ENCODE data around the gene THRAP3. TPM values are rescaled to one million over a fixed set of nuclear protein-coding genes. Genes with fewer than 3 reads are reported as not detected.

The THRAP3 gene
- 100 to 1,000 TPM in 3 of 4 donors, 10 to 100 TPM in 1; 88.9 to 129 (median 115) TPM for total RNA-seq

- WGBS, 2 donors: 0 to 2% methylated on average over 11 to 15 of the region's 45 CpGs
- peak within 1 kb of the TSS; percentile 95 to 96 (median 96) for H3K27ac ChIP-seq
- H3K36me3 ChIP-seq: peaks cover 0 to 7% of the 10 kb centered on the region in 2 donors
- intact Hi-C loops (cut with DNase I): loop anchor here (10.0 kb wide), 1 partner anchor 51 kb away; no protein-coding TSS in a partner anchor
- TF ChIP-seq CTCF (IDR thresholded peaks at IDR 0.05) (peak in 1 of 6 experiments; percentile 10), POLR2A (IDR thresholded peaks at IDR 0.05) (peak; percentile 92 to 98)
- H3K4me1 ChIP-seq: peaks cover 23 to 24% of the 10 kb centered on the region in 2 donors
- H3K4me3 ChIP-seq (replicated peaks in 1 of 3): peak within 1 kb of the TSS; percentile 64 to 88 (median 71)
- peak; percentile 100 for DNase-seq
- H3K27me3 ChIP-seq: no peaks in the 10 kb centered on the region
- H3K9me3 ChIP-seq: no peaks in the 10 kb centered on the region
Measured at GRCh38 chr1:36223996-36224536, at the start of gene THRAP3. THRAP3 (plus strand) TSS chr1:36224443; CDS start chr1:36282564, 58,121 bp downstream.

- Histone ChIP-seq H3K27me3 (no peaks in the 10 kb centered on the region), H3K4me1 (peaks cover 34 to 38% of the 10 kb centered on the region in 2 donors), H3K36me3 (peaks cover 75 to 81% of the 10 kb centered on the region in 2 donors), H3K27ac (peak overlapping the region; percentile 61 to 85 (median 63)), H3K9me3 (no peaks in the 10 kb centered on the region), H3K4me3 (replicated peaks in 1 of 3) (no peak overlapping the region)
- 28 to 42% methylated on average over 11 of the region's 11 CpGs for WGBS, 2 donors
- TF ChIP-seq CTCF (IDR thresholded peaks at IDR 0.05) (no peak), POLR2A (IDR thresholded peaks at IDR 0.05) (no peak)
- intact Hi-C loops (cut with DNase I): no loop called here
- peak; percentile 75 to 76 for DNase-seq
Measured at GRCh38 chr1:36174713-36175112, 49.5 kb upstream of the THRAP3 start.

- peak; percentile 62 to 65 for DNase-seq
- WGBS, 2 donors: 72 to 77% methylated on average over 6 to 11 of the region's 11 CpGs
- no peaks in the 10 kb centered on the region for H3K9me3 ChIP-seq
- H3K4me1 ChIP-seq: peaks cover 27 to 31% of the 10 kb centered on the region in 2 donors
- H3K36me3 ChIP-seq: peaks cover 82 to 88% of the 10 kb centered on the region in 2 donors
- intact Hi-C loops (cut with DNase I): no loop called here
- TF ChIP-seq CTCF (IDR thresholded peaks at IDR 0.05) (no peak), POLR2A (IDR thresholded peaks at IDR 0.05) (no peak)
- H3K27ac ChIP-seq: peak overlapping the region; percentile 60 to 85 (median 63)
- H3K27me3 ChIP-seq: no peaks in the 10 kb centered on the region
- no peak overlapping the region for H3K4me3 ChIP-seq (replicated peaks in 1 of 3)
Measured at GRCh38 chr1:36175137-36176095, 48.8 kb upstream of the THRAP3 start.

- no peak for TF ChIP-seq CTCF (IDR thresholded peaks at IDR 0.05)
- no peak for TF ChIP-seq POLR2A (IDR thresholded peaks at IDR 0.05)
- Histone ChIP-seq H3K4me3 (replicated peaks in 1 of 3) (no peak overlapping the region), H3K36me3 (peaks cover 84 to 90% of the 10 kb centered on the region in 2 donors), H3K27me3 (no peaks in the 10 kb centered on the region), H3K9me3 (no peaks in the 10 kb centered on the region), H3K27ac (no peak overlapping the region), H3K4me1 (peaks cover 18 to 22% of the 10 kb centered on the region in 2 donors)
- no peak for DNase-seq
- intact Hi-C loops (cut with DNase I): no loop called here
- WGBS, 2 donors: 87 to 90% methylated on average over 47 to 54 of the region's 76 CpGs
Measured at GRCh38 chr1:36176106-36176949, 47.9 kb upstream of the THRAP3 start.

Data from thyroid gland (tissue), 4 donors.